ENCODE data around the gene ACTN1.

The ACTN1 gene

DNA sequence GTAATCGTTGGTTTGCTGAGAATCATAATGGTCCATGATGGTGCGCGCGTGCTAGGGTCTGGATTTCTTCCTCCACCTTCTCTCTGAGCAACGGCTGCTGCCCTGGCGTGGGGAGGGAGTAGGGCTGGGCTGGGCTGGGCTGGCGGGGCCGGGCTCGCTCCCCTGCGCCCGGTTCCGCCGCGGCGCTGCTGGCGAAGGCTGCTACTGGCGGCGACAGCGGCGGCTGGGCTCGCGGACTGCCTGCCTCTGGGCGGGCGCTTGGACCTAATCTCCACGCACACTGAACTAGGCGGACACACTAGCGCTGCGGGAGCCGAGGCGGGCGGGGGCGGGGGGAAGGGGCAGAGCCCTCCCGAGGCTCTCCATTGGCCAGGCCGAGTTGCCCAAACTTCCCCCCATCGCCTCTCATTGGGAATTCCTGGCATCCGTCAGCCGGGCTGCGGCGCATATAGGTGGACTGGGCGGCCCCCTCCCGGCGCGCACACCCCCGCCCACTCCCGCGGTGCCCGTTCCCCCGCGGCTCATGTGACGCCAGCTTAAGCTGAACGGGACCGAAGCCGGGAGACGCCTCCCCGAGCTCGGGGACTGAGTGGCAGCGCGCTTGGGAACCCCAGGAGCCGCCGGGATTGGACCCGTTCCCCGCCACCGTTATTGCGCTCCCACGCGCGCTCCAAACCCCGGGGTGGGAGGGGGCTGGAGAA lies at the start of gene ACTN1:
TSS of gene ACTN1 (minus strand) at position 282 of the 701 bp plus-strand sequence. CDS start at position 36, 246 bp downstream.
- TF ChIP-seq GATA3 (IDR thresholded peaks at IDR 0.05; ENCODE audit: low read depth, low read length) (no peak), GATA2 (IDR thresholded peaks at IDR 0.05; ENCODE audit: low read depth, low read length) (no peak; the same call in 1 of the 2 replicates)

GRCh38 chr14:69027242-69027913 lies 48.3 kb upstream of the ACTN1 start:
- TF ChIP-seq GATA2 (IDR thresholded peaks at IDR 0.05; ENCODE audit: low read depth, low read length) (no peak), GATA3 (IDR thresholded peaks at IDR 0.05; ENCODE audit: low read depth, low read length) (no peak)

DNA sequence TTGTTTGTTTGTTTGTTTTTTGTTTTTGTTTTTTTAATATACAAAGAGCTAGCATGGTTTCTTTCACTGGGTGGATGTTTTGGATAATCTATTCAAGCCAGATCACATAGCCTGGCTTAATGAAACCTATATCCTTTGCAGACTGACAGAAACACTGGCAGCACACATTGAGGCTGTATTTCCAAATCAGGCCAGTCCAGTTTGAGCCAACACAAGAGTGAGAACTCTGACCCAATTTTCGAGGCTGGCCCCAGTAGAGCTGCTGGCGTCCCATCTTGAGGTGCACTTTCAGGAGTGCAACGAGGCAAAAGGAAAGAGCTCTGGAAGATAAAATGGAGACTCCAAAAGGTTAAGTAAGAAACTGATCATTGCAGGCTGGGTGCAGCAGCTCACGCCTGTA lies 43.9 kb upstream of the ACTN1 start:
- TF ChIP-seq GATA3 (IDR thresholded peaks at IDR 0.05; ENCODE audit: low read depth, low read length) (no peak), GATA2 (IDR thresholded peaks at IDR 0.05; ENCODE audit: low read depth, low read length) (no peak)

- TF ChIP-seq GATA2 (IDR thresholded peaks at IDR 0.05; ENCODE audit: low read depth, low read length) (no peak), GATA3 (IDR thresholded peaks at IDR 0.05; ENCODE audit: low read depth, low read length) (no peak)
These were observed 38.6 kb upstream of the ACTN1 start for GRCh38 chr14:69017706-69018105.

DNA sequence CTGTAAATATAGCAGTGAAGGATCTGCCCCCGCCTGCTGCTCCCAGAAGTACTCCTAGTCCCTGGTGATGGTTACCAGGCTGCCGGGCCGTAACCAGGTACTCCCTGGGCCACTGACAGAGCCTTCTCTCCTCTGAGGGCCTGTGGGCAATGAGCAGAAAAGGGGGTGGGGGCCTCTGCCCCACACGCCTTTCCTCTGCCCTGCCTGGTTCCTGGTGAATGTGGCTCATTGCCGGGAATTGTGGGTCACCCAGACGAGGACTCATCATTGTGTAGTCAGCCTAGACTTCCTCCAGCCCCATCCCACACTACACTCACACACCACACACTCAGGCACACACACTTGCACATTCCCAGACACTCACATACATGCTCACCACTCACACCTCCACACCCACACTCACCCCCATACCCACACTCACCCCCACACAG lies 35.7 kb upstream of the ACTN1 start:
- TF ChIP-seq GATA2 (IDR thresholded peaks at IDR 0.05; ENCODE audit: low read depth, low read length): no peak
- no peak for TF ChIP-seq GATA3 (IDR thresholded peaks at IDR 0.05; ENCODE audit: low read depth, low read length)

GRCh38 chr14:69013943-69014782 lies 35.1 kb upstream of the ACTN1 start:
- peak; percentile 53; the same call in 1 of the 2 replicates for TF ChIP-seq GATA3 (IDR thresholded peaks at IDR 0.05; ENCODE audit: low read depth, low read length)
- TF ChIP-seq GATA2 (IDR thresholded peaks at IDR 0.05; ENCODE audit: low read depth, low read length): peak; percentile 85

GRCh38 chr14:69012256-69012953 lies 33.3 kb upstream of the ACTN1 start:
- TF ChIP-seq GATA2 (IDR thresholded peaks at IDR 0.05; ENCODE audit: low read depth, low read length) (no peak), GATA3 (IDR thresholded peaks at IDR 0.05; ENCODE audit: low read depth, low read length) (no peak)

DNA sequence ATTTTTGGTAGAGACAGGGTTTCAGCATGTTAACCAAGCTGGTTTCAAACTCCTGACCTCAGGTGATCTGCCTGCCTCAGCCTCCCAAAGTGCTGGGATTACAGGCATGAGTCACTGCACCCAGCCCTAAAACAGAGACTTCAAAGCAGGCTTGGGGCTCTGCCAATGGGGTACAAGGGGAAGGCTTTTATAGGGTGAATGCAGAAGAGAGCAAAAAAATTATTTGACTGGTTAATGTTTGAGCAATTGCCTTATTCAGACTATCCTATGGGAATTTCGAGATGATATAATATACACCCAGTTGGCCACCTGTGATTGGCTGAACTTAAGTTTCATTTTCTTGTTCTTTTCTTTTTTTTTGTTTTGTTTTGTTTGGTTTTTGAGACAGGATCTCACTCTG lies 31.5 kb upstream of the ACTN1 start:
- TF ChIP-seq GATA2 (IDR thresholded peaks at IDR 0.05; ENCODE audit: low read depth, low read length) (no peak), GATA3 (IDR thresholded peaks at IDR 0.05; ENCODE audit: low read depth, low read length) (no peak)

GRCh38 chr14:69008421-69008884 lies 29.4 kb upstream of the ACTN1 start:
- TF ChIP-seq GATA3 (IDR thresholded peaks at IDR 0.05; ENCODE audit: low read depth, low read length) (no peak), GATA2 (IDR thresholded peaks at IDR 0.05; ENCODE audit: low read depth, low read length) (no peak)

DNA sequence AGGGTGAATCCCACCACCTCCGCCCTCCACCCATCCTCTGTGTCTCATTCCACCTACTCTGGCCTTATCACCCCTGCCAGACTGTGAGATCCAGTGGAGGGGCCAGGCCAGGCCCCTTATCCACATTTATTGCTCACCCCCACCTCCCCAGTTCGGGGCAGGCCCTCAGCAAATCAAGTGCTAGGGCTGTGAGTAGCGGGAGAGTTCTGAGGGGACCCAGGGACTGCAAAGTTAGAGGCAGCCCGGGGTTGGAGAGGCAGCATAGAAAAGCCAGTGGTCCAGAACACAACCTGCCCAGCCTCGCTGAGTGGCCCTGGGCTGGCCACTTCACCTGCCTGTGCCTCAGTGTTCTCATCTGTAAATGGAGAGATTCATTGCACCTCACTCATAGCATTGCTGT lies 27.2 kb upstream of the ACTN1 start:
- TF ChIP-seq GATA2 (IDR thresholded peaks at IDR 0.05; ENCODE audit: low read depth, low read length) (no peak), GATA3 (IDR thresholded peaks at IDR 0.05; ENCODE audit: low read depth, low read length) (no peak)

GRCh38 chr14:69005432-69006148 lies 26.5 kb upstream of the ACTN1 start:
- TF ChIP-seq GATA2 (IDR thresholded peaks at IDR 0.05; ENCODE audit: low read depth, low read length) (no peak), GATA3 (IDR thresholded peaks at IDR 0.05; ENCODE audit: low read depth, low read length) (no peak)

GRCh38 chr14:69004731-69005431 lies 25.8 kb upstream of the ACTN1 start:
- no peak for TF ChIP-seq GATA3 (IDR thresholded peaks at IDR 0.05; ENCODE audit: low read depth, low read length)
- TF ChIP-seq GATA2 (IDR thresholded peaks at IDR 0.05; ENCODE audit: low read depth, low read length): no peak

Data from SH-SY5Y (cell line).